K562 (cell line): ENCODE measurements around the gene CNPY4. TPM values are rescaled to one million over a fixed set of nuclear protein-coding genes. Genes with fewer than 3 reads are reported as not detected.

Experiments
- CBX8 ChIP-seq: fragments of 200-600 bp; sonication (generic); IDR thresholded peaks from 2 replicates; pipeline ENCODE4 v1.6.1; 2012; ENCODE audit warnings: borderline replicate concordance, mixed run types, low read depth, mild to moderate bottlenecking, moderate library complexity, mixed read lengths, low read length, control low read depth, inconsistent platforms; ENCODE audit not compliant: poor library complexity, severe bottlenecking; ENCODE audit errors: extremely low read depth
- COPS2 ChIP-seq: fragments of 450-650 bp; conservative IDR thresholded peaks from 2 replicates; pipeline ENCODE4 v1.6.1; 2016; ENCODE audit warnings: mild to moderate bottlenecking, moderate library complexity
- E2F3 ChIP-seq: fragments of 250-450 bp; sonication (Bioruptor Pico); IDR thresholded peaks from 2 replicates; pipeline ENCODE4 v1.4.0; 2020; ENCODE audit warnings: mild to moderate bottlenecking
- GABPB2 ChIP-seq: fragments of 250-450 bp; sonication (Bioruptor Pico); conservative IDR thresholded peaks from 2 replicates; pipeline ENCODE4 v1.5.1; 2021; ENCODE audit warnings: mild to moderate bottlenecking
- HEY1 ChIP-seq: fragments of 250-450 bp; sonication (Bioruptor Pico); IDR thresholded peaks from 2 replicates; pipeline ENCODE4 v1.5.0; 2020; ENCODE audit warnings: mild to moderate bottlenecking, moderate library complexity, borderline replicate concordance
- HLTF ChIP-seq: fragments of 450-650 bp; IDR thresholded peaks from 2 replicates; pipeline ENCODE4 v1.6.1; 2016
- KDM5B ChIP-seq: fragments of 200-600 bp; sonication (generic); IDR thresholded peaks from 2 replicates; pipeline ENCODE4 v1.6.1; 2012; ENCODE audit warnings: low read depth, mild to moderate bottlenecking, moderate library complexity, low read length, control low read depth, inconsistent platforms; ENCODE audit not compliant: insufficient replicate concordance
- MEIS2 ChIP-seq: fragments of 450-650 bp; IDR thresholded peaks from 2 replicates; pipeline ENCODE4 v1.6.1; 2014; ENCODE audit warnings: mild to moderate bottlenecking; ENCODE audit not compliant: partially characterized antibody
- MTA1 ChIP-seq: fragments of 450-650 bp; IDR thresholded peaks from 2 replicates; pipeline ENCODE4 v1.6.1; 2017; ENCODE audit warnings: borderline replicate concordance
- NRF1 ChIP-seq, 2 experiments: fragments of 450-650 bp; IDR thresholded peaks in 1 of 2; conservative IDR thresholded peaks in 1 of 2; 2 replicates each; pipeline ENCODE4 v1.6.1; 2014; ENCODE audit warnings: mild to moderate bottlenecking in 2 of 2
- PRDM10 ChIP-seq: fragments of 450-650 bp; IDR thresholded peaks from 2 replicates; pipeline ENCODE4 v1.6.1; 2018; ENCODE audit not compliant: partially characterized antibody
- SUPT5H ChIP-seq: fragments of 450-650 bp; IDR thresholded peaks from 2 replicates; pipeline ENCODE4 v1.6.1; 2016
- TAL1 ChIP-seq: fragments of 450-650 bp; IDR thresholded peaks from 2 replicates; pipeline ENCODE4 v1.6.1; 2016; ENCODE audit warnings: mild to moderate bottlenecking
- XRCC4 ChIP-seq: IDR thresholded peaks from one replicate; pipeline ENCODE4 v1.6.1; 2011; ENCODE audit not compliant: insufficient read depth, insufficient read length; ENCODE audit errors: extremely low read depth
- ZC3H11A ChIP-seq: IDR thresholded peaks from 2 replicates; pipeline ENCODE4 v1.6.1; 2012; ENCODE audit warnings: low read depth, low read length, improper control_type of control experiment
- polyA plus RNA-seq, 8 experiments: library from polyadenylated mRNA; depleted of rRNA in 4 of 8; stranded (reverse) in 5 of 8; unstranded in 3 of 8; fragments of >200 nt; fragmentation: Nextera tagmentation in 2 of 8; fragmentation: Illumina TruSeq in 1 of 8; extraction: Ambion mirVana in 2 of 8; extraction: Trizol in 1 of 8; gene quantifications; 2 replicates each; pipeline versions ENCODE4 v1.2.1 to v1.2.3, GENCODE V29; 2011 to 2014; ENCODE audit warnings: inconsistent platforms in 1 of 8, missing spikeins in 1 of 8
- total RNA-seq, 7 experiments: library from RNA; depleted of rRNA in 6 of 7; stranded (reverse); fragments of >200 nt in 6 of 7; fragmentation: Illumina TruSeq in 2 of 7; extraction: Trizol in 2 of 7; gene quantifications; 2 replicates each; pipeline versions ENCODE4 v1.2.1 to v1.2.3, GENCODE V29; 2011 to 2021; ENCODE audit warnings: low replicate concordance in 1 of 7
- TF ChIP-seq, protein P1 (sequence below): sonication (generic); formaldehyde crosslinking; IDR thresholded peaks from 2 replicates; pipeline ENCODE4 v1.8.0; 2022; ENCODE audit warnings: mild to moderate bottlenecking, missing genetic modification reagents
- TF ChIP-seq, protein P2 (sequence below): fragments of 250-450 bp; sonication (Bioruptor Pico); IDR thresholded peaks from 2 replicates; pipeline ENCODE4 v1.5.0; 2020; ENCODE audit warnings: mild to moderate bottlenecking

CNPY4 gene
- total and polyA plus RNA-seq, 9 of the 15 experiments (the other 6 are each of a cell fraction or from before 2014, with no cell fraction given): 1.9 to 11.2 (median 7.0) TPM

GRCh38 chr7:100158229-100159098, 39.0 kb downstream of the CNPY4 start, which contains the start of gene TRAPPC14 (continued):
- TF ChIP-seq KDM5B: peak; percentile 29
- no peak for TF ChIP-seq MEIS2
- TF ChIP-seq COPS2: no peak
- TF ChIP-seq GABPB2 (CRISPR knock-in tag): no peak
- peak; percentile 83 for TF ChIP-seq SUPT5H
- no peak for TF ChIP-seq MTA1
- no peak for TF ChIP-seq XRCC4
- TF ChIP-seq HEY1 (CRISPR knock-in tag): no peak
- TF ChIP-seq TAL1: no peak
- 0 out of 2 replicates have a peak, but pooled peaks have one; percentile 15 for TF ChIP-seq E2F3
- TF ChIP-seq, protein P1, sequence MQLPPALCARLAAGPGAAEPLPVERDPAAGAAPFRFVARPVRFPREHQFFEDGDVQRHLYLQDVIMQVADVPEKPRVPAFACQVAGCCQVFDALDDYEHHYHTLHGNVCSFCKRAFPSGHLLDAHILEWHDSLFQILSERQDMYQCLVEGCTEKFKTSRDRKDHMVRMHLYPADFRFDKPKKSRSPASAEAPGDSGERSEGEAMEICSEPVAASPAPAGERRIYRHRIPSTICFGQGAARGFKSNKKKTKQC (CRISPR knock-in tag): 0 out of 2 replicates have a peak, but pooled peaks have one; percentile 24
- peak; percentile 51 for TF ChIP-seq PRDM10
- no peak for TF ChIP-seq ZC3H11A
- TF ChIP-seq, protein P2, sequence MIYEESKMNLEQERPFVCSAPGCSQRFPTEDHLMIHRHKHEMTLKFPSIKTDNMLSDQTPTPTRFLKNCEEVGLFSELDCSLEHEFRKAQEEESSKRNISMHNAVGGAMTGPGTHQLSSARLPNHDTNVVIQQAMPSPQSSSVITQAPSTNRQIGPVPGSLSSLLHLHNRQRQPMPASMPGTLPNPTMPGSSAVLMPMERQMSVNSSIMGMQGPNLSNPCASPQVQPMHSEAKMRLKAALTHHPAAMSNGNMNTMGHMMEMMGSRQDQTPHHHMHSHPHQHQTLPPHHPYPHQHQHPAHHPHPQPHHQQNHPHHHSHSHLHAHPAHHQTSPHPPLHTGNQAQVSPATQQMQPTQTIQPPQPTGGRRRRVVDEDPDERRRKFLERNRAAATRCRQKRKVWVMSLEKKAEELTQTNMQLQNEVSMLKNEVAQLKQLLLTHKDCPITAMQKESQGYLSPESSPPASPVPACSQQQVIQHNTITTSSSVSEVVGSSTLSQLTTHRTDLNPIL (CRISPR knock-in tag): no peak
- peak in 1 of 2 experiments; percentile 54; a peak in 3 of 4 replicates for TF ChIP-seq NRF1 (conservative IDR thresholded peaks at IDR 0.05 in 1 of 2, IDR thresholded peaks at IDR 0.05 in 1 of 2)
- TF ChIP-seq HLTF: peak; percentile 46; the same call in 1 of the 2 replicates
- no peak for TF ChIP-seq CBX8
